ENCODE results near the gene SEMA3A.
"Not testable (repeated sequence)": the region's sequence is repeated elsewhere in the genome, so short reads cannot be mapped to it uniquely, and the experiment has no call there.

Gene SEMA3A

GRCh38 chr7:84057576-84057975 lies 137.0 kb downstream of the SEMA3A start:
- no peak for DNase-seq

DNA sequence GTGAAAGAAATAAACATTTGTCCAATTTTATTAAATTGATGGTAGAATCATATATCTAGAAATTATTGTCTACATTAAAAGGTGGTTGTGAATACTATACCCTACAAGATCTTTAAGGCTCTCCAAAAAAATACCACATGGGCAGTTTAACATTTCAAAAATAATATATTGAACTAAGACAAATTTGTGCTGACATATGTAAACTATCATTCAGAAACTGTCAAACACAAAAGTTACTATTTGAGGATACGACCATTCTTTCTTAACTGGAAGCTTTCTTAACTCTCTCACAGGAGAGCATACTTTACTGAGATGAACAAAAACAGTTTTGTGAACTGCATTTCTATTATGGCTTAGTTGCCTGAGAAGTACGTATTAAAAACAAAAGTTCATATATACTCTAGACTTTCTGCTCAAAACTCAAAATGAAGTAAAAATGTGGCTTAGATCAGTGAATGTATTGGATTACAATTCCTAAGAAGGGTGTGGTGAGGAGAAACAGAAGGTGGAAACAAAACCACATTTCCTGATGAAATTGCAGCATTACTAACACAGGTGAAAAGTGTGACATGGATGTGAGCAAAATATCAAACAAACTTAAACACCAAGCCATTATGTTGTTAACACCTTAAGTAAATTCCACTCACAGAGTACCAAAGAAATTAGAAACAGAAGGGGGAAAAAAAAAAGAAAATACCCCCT lies 138.5 kb downstream of the SEMA3A start:
- no peak for DNase-seq

- not testable (repeated sequence) for DNase-seq
Measured at GRCh38 chr7:84055199-84055598, 139.4 kb downstream of the SEMA3A start.

DNA sequence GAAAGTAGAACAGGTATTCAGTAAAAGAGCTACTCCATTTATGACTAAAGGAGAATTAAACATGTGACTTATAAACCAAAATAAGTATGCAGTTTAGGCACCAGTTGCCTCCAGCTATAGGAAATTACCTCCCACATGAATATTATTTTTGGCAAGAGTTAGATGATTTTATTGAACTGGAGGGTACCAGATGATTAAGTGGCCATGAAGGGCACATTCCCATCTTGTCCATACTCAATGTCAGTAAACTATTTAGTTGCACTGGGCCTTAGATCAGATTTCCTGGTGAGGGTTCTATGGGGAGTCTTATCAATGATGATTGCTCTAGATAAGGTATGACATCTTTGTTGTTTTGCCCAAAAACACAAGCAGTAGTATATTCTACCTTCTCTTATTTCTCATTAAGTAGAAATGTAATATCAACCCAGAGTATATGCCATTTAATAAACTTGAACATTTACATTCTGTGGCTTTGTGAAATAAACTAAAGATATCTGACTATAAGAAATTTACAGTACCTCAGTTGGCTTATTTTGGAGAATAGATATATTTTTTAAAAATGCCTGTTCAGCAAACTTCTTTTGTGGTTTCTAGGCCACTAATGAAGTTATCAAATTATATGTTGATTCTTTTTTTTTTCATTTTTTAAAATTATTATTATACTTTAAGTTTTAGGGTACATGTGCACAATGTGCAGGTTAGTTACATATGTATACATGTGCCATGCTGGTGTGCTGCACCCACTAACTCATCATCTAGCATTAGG lies 145.3 kb downstream of the SEMA3A start:
- DNase-seq = no peak

DNA sequence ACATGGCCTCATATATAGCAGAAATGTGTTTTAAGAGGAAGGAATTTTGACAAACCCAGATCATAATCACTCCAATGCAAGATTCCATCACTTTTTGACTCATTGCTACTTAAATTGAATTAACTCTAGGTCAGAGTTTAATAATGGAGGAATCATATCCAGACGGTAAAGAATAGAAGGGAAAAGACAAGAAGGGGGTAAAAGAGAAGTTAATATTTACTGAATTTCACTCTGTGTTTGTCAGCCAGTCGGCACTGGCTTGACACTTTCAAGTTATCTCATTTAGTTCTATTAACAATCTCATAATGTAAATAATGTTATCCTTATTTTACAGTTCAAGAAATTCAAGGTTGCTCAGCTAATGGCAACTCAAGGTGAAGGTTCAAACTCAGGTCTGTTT lies 147.5 kb downstream of the SEMA3A start:
- no peak for DNase-seq

DNA sequence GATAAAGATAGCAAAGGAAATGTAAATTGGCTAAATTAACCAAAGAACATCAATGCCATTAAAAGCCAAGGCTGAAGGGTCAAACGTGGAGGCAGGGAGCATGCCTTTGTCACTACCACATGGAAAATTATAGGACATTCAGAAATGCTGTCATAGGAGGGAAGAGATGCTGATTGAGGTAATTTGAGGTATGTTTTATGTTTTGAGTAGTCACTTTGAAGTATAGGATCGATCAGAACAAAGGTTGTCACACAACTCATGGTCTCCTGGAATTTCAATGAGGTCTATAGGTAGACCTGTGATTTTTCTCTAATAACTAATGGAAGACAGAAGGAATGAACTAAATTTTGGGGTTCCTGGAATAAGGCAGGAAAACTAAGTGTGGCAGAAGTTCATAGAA lies 149.8 kb downstream of the SEMA3A start:
- DNase-seq = no peak

- no peak for DNase-seq
Measured at GRCh38 chr7:84043661-84044191, 150.9 kb downstream of the SEMA3A start.

- no peak for DNase-seq
Measured at GRCh38 chr7:84042110-84042539, 152.5 kb downstream of the SEMA3A start.

DNA sequence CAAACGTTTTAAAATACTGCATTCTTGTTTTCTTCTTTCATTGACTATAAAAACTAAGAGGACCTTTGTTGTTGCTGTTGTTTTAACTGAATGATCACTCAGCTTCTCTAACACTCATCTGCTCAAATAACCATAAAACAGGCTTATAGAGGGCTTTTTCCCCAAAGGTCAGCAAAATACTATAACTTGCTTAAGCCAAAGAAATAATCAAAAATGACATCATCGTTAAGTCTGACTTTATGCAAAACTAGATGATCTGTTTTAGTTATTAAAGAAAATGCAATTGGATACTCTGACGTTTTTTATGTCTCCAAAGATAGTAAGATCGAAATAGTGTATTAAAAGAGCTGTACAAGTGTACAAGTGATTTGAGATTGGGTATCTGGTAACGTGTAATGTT lies 152.9 kb downstream of the SEMA3A start:
- no peak for DNase-seq

DNA sequence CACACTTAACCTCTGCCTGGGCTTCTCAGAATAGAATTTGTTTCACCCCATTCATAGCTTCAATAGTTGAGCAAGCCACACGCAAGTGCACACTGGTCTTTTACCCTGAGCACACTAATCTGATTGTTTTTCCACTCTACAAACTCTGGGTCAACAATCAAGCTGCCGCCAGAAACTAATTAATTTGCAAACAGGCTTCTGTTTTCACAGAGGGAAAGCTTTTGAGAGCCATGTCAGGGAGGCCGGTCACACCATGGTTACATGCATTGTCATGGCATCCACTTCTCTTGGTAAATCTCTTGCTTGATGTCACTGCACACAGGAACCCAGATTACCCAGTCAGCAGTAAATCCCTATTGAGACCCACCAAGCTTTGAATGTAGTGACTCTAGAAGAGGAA lies 154.2 kb downstream of the SEMA3A start:
- peak; percentile 89 for DNase-seq

- no peak for DNase-seq
Measured at GRCh38 chr7:84039432-84039831, 155.2 kb downstream of the SEMA3A start.

GRCh38 chr7:84027678-84028077 lies 166.9 kb downstream of the SEMA3A start:
- DNase-seq = no peak

DNA sequence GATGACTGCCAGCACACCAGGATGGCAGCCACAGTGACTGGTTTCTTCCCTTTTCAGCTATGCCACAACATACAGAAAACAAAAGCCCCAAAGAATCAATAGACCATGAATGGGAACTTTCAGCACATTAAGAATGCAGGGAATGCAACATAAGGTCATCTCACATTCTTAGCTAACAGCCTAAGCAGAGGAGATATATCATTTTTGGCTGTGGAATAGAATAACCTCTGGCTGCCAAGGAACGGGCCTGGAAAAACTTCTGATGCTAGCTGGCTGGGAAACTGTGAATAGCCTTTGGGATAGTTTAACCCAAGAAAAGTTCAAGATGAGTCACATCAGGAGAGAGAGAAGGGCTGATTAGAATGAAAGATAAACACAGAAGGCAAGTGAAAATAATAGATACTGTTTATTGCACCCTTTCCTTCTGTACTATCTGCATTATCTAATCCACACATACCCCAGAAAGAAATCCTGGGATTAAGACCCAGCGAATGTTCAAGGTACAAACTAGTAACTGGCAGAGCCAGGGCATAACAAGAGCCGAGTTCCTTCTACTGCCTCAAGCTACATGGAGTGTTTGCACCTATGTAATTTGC lies 169.2 kb downstream of the SEMA3A start:
- DNase-seq = no peak

DNA sequence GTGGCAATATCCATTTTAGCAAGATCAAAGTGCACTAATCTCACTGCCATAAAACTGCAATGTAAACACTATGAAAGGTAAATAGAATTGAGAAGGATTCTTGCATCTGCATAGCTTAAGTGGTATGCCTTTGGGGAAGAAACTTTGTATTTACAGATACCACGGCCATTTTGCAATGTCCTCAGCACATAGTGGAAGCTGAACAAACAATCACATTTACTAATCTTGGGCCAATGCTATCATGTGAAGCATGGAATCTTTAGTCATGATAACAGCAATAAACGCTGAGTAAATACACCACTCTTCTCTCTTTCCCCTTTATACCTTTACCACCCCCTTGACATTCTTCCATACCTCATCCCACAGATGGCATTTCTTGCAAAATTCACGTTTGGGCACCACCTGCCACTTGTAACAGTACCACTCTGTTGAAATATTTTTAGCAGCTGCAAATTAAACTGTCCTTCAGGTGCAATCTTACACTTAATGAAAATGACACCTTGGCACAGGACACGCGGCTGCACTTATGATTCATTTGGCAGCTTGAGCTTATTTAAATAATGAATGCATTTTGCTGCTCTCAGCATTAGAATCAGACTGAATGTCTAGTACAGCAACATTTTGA lies 171.8 kb downstream of the SEMA3A start:
- no peak for DNase-seq

DNA sequence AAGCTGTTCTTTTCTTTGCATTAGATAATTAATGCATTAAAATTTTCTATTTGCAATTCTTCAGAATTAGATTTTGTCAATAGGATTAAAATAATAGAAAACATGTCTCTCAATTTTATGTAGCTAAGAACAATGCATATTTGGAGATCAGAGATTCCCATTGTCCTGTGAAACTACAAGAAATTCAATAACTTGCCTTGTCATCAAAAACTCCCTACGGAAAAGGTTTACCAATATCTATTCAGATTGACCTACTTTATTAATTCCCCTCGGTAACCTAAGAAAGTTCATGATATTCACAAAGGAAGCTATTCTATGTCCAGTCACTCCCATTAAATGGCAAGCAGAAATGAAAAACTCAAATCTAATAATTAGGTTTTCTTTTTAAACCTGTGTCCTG lies 172.6 kb downstream of the SEMA3A start:
- no peak for DNase-seq

DNA sequence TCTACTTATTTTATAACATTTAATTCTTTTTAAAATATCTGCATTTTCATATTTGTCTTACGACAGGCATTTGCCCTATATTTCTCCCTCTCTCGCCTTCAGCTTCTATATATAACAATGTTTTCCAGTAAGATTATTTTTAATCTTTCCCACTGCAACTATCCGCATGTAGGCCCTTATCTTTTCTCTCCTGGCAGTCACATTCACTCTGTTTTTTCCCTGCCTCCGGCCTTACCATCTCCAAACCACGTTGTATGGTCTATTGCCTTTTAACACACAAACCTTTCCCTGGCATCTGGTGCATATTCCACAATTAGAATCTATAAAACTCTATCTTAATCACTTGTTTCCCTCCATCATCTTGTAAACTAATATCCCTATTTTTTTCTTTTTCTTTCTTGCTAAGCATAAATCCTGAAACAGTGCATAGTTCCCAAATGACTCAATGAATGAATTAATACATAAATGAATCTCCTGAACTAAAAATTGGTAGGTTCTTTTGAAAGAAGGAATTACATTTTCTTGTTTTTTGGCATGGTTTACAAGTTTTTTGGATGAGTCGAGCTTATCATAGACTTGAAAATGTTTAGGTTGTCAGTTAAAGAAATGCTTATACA lies 173.2 kb downstream of the SEMA3A start:
- no peak for DNase-seq

- no peak for DNase-seq
Measured at GRCh38 chr7:84017651-84018050, 176.9 kb downstream of the SEMA3A start.

DNA sequence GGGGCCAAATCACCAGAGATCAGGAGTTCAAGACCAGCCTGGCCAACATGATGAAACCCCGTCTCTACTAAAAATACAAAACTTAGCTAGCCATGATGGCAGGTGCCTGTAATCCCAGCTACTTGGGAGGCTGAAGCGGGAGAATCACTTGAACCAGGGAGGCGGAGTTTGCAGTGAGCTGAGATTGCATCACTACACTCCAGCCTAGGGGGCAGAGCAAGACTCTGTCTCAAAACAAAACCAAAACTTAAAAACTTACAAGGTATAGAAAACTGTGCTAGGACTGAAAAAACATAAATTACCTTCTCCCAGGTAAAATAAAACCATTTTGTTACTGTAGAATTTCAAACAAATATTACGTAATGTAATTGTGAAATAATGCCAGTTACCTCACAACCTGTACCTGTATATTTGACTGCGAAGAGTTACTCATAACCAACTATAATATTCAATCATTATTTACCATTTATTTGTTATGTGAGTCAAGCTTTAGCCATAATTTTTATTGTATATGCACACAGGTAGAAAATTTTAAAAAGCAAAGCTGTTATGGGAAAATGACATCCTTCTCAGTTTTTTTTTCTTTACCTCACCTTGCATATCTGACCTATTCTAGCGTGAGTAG lies 180.9 kb downstream of the SEMA3A start:
- no peak for DNase-seq

- no peak for DNase-seq
Measured at GRCh38 chr7:84009782-84010181, 184.8 kb downstream of the SEMA3A start.

- no peak for DNase-seq
Measured at GRCh38 chr7:84009051-84009450, 185.5 kb downstream of the SEMA3A start.

DNA sequence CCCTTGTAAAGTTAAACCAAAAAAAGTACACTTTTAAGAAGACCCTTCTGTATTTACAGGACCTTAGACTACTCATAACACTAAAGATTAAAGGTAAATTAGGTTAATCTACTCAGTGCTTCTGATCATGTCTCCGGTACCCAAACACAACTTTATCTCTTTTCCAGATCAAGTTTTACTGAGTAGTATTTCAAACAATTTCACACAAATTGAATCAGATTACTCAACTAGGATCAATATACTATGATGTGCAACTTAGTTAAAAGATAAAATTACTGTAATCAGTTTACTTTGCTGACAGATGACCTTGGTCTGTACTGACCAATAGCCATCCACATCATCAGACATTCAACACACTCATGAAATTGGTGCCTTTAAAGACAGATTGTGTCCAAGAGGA lies 191.4 kb downstream of the SEMA3A start:
- no peak for DNase-seq

DNA sequence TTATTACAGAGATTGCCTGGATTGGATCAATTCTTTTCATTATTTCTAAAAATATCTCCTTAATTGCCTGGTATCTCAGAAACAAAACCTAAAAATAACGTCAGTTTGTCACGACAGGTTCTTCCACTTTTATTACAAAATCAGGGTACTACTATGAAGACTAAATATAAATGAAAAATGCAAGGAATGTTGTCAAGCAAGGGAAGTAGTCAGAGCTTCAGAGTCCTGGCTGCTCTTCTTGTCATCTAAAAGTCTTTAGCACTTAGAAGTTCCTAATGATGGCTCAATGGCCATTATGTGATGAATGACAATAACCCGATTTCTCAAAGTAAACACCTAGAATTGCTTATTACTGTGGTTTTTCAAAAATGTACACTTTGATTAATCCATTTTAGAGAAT lies 192.2 kb downstream of the SEMA3A start:
- DNase-seq = no peak

GRCh38 chr7:83996879-83997278 lies 197.7 kb downstream of the SEMA3A start:
- DNase-seq = no peak
